Measurements from ENCODE around the gene INAFM1.

Gene INAFM1

GRCh38 chr19:47322058-47322457 is 47.4 kb downstream of the INAFM1 start:
- Histone ChIP-seq H3K27me3 (ENCODE audit: control insufficient read depth, low read length) (peaks cover 5% of the 10 kb centered on the region; the same call in 1 of the 2 replicates), H3K9me3 (ENCODE audit: control insufficient read depth, insufficient read depth, low read length) (no peaks in the 10 kb centered on the region), H3K9me2 (replicated peaks; ENCODE audit: control insufficient read depth, low read length) (no peaks in the 10 kb centered on the region), H3K4me1 (ENCODE audit: control insufficient read depth, low read length) (peaks cover 7% of the 10 kb centered on the region), H3K4me2 (ENCODE audit: low read length) (no peak overlapping the region), H4K20me1 (ENCODE audit: control insufficient read depth, insufficient read depth, low read depth, low read length) (no peaks in the 10 kb centered on the region), H3K36me3 (ENCODE audit: control insufficient read depth, low read length) (no peaks in the 10 kb centered on the region), H3K27ac (ENCODE audit: low read depth, low read length) (no peak overlapping the region), H3F3A (ENCODE audit: control insufficient read depth, insufficient read depth) (no peaks in the 10 kb centered on the region), H3K4me3 (ENCODE audit: low read length) (no peak overlapping the region), H3K79me2 (ENCODE audit: control insufficient read depth, low read length) (no peaks in the 10 kb centered on the region)
- no peak for TF ChIP-seq EZH2phosphoT487 (IDR thresholded peaks at IDR 0.05; ENCODE audit: borderline replicate concordance, low read length)
- no peak for TF ChIP-seq CTCF (IDR thresholded peaks at IDR 0.05; ENCODE audit: low read depth, low read length, poor library complexity, severe bottlenecking)

- no peaks in the 10 kb centered on the region for H3F3A ChIP-seq (ENCODE audit: control insufficient read depth, insufficient read depth)
- no peaks in the 10 kb centered on the region for H3K36me3 ChIP-seq (ENCODE audit: control insufficient read depth, low read length)
- peaks cover 7% of the 10 kb centered on the region for H3K4me1 ChIP-seq (ENCODE audit: control insufficient read depth, low read length)
- H3K79me2 ChIP-seq (ENCODE audit: control insufficient read depth, low read length) = no peaks in the 10 kb centered on the region
- peaks cover 5% of the 10 kb centered on the region; the same call in 1 of the 2 replicates for H3K27me3 ChIP-seq (ENCODE audit: control insufficient read depth, low read length)
- no peaks in the 10 kb centered on the region for H4K20me1 ChIP-seq (ENCODE audit: control insufficient read depth, insufficient read depth, low read depth, low read length)
- no peaks in the 10 kb centered on the region for H3K9me3 ChIP-seq (ENCODE audit: control insufficient read depth, insufficient read depth, low read length)
- no peak for TF ChIP-seq CTCF (IDR thresholded peaks at IDR 0.05; ENCODE audit: low read depth, low read length, poor library complexity, severe bottlenecking)
- no peak for TF ChIP-seq EZH2phosphoT487 (IDR thresholded peaks at IDR 0.05; ENCODE audit: borderline replicate concordance, low read length)
- no peak overlapping the region for H3K27ac ChIP-seq (ENCODE audit: low read depth, low read length)
- H3K4me2 ChIP-seq (ENCODE audit: low read length) = no peak overlapping the region
- no peak overlapping the region for H3K4me3 ChIP-seq (ENCODE audit: low read length)
- H3K9me2 ChIP-seq (replicated peaks; ENCODE audit: control insufficient read depth, low read length) = no peaks in the 10 kb centered on the region
Measured at GRCh38 chr19:47323409-47323808, 48.7 kb downstream of the INAFM1 start.

GRCh38 chr19:47323872-47324271 is 49.2 kb downstream of the INAFM1 start:
- no peaks in the 10 kb centered on the region for H4K20me1 ChIP-seq (ENCODE audit: control insufficient read depth, insufficient read depth, low read depth, low read length)
- H3K27me3 ChIP-seq (ENCODE audit: control insufficient read depth, low read length) = peaks cover 5% of the 10 kb centered on the region; the same call in 1 of the 2 replicates
- no peak overlapping the region for H3K4me2 ChIP-seq (ENCODE audit: low read length)

More at GRCh38 chr19:47323872-47324271, 49.2 kb downstream of the INAFM1 start:
- Histone ChIP-seq H3K4me1 (ENCODE audit: control insufficient read depth, low read length) (peaks cover 7% of the 10 kb centered on the region), H3K27ac (ENCODE audit: low read depth, low read length) (no peak overlapping the region), H3K4me3 (ENCODE audit: low read length) (no peak overlapping the region), H3K9me2 (replicated peaks; ENCODE audit: control insufficient read depth, low read length) (no peaks in the 10 kb centered on the region), H3K9me3 (ENCODE audit: control insufficient read depth, insufficient read depth, low read length) (no peaks in the 10 kb centered on the region), H3F3A (ENCODE audit: control insufficient read depth, insufficient read depth) (no peaks in the 10 kb centered on the region), H3K36me3 (ENCODE audit: control insufficient read depth, low read length) (no peaks in the 10 kb centered on the region), H3K79me2 (ENCODE audit: control insufficient read depth, low read length) (no peaks in the 10 kb centered on the region)
- TF ChIP-seq CTCF (IDR thresholded peaks at IDR 0.05; ENCODE audit: low read depth, low read length, poor library complexity, severe bottlenecking) (no peak), EZH2phosphoT487 (IDR thresholded peaks at IDR 0.05; ENCODE audit: borderline replicate concordance, low read length) (no peak)

Measured in DOHH2 (cell line).